Measurements from ENCODE around the gene CHGA.

The CHGA gene

GRCh38 chr14:92931681-92932447, 8.9 kb downstream of the CHGA start:
- no peak for DNase-seq

DNA sequence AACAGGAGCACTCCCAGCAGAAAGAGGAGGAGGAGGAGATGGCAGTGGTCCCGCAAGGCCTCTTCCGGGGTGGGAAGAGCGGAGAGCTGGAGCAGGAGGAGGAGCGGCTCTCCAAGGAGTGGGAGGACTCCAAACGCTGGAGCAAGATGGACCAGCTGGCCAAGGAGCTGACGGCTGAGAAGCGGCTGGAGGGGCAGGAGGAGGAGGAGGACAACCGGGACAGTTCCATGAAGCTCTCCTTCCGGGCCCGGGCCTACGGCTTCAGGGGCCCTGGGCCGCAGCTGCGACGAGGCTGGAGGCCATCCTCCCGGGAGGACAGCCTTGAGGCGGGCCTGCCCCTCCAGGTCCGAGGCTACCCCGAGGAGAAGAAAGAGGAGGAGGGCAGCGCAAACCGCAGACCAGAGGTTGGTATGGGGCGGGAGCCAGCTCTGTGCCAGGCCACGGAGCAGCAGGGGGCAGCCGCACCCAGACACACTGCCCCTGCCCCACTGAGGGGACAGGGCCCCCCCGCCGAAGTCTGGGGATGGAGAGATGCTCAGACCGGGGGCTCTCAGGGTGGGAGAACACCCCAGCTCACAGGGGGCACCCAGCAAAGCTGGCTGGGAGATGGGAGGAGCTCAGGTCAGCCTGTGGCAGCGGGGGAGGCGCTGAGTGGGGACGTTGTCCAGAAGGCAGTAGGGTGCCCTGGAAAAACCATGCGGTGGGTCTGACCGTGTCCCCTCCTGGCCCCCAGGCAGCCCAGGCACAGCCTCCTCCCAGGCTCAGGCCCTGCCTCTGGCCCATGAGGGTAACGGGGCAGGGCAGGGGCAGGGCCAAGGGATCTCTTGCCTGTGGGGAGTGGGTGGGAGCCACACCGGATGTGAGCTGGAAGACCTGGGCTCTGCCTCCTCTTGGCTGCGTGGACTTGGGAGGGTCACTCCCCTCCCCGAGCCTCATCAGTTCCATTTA, 9.8 kb downstream of the CHGA start:
- DNase-seq: no peak

GRCh38 chr14:92933481-92933880, 10.5 kb downstream of the CHGA start:
- DNase-seq: no peak

GRCh38 chr14:92934196-92935085, 11.5 kb downstream of the CHGA start:
- DNase-seq: no peak

GRCh38 chr14:92935446-92935845, 12.5 kb downstream of the CHGA start:
- DNase-seq: no peak

- no peak for DNase-seq
Measured at GRCh38 chr14:92936085-92936484, 13.1 kb downstream of the CHGA start.

DNA sequence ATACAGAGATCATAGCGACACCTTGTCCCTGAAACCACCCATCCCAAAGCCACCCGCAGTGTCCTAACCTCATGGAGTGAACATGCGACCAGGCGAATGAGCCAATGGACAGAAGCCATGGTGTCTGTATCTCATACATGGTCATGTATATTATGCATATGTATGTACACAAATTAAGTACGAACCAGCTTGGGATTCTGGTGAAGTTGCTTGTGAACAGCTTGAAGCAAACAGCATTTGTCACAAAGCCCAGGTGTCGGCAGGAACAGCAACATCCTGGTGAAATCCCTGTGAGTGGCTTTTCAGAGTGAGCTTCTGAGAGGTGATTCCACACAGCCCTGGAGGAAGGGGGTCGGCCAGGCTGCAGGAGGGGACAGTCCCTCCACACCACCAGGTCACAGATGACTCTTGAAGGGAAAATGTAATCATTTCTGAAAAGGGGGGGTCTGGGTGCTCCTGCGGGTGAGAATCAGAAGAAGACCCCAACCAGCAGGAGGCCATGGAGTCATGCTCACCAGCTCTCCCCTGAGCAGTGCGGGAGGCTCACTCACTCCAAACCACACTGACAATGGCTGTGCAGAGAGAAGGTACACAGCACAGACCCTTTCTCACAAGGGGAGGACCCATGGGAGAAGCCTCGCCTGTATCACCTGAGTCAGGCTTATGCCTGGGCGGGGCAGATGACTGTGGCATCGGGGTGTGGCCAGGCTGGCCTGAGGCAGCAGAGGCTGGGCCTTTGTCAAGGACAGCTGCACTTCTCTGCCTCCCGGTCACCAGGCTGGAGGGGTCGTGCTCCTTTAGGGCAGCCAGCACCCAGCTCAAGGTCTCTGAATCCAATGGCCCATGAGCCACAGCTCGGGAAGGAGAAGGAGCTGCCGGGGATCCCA, 14.3 kb downstream of the CHGA start:
- DNase-seq: no peak

DNA sequence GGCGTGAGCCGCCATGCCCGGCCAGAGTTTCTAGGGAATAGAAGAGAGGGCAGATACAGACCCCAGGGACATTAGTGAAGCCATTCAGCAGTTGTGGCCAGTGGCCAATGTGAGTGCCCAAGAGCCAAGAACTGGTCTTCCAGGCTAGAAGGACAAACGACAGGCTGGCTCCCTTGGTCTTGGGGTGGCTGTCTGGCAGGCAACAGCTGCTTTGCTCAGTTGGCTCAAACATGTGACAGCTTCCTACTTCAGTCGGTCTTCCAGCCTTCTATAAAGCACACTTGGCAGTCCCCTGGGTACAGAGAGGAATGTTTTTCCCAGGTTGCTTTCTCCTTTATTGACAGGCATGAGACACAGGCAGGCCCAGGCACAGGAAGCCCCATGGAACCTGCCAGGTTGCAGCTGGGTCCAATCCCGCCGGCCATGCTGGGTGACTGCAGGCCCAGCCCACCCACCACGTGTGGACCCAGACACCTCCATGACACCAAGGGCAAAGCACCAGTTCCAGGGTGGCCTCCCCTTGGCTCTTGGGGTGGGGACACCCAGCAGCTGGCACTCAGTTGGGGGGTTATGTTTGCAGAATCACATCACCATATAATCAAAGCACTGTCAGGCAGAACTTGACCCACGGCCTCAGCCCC, 15.4 kb downstream of the CHGA start:
- no peak for DNase-seq

DNA sequence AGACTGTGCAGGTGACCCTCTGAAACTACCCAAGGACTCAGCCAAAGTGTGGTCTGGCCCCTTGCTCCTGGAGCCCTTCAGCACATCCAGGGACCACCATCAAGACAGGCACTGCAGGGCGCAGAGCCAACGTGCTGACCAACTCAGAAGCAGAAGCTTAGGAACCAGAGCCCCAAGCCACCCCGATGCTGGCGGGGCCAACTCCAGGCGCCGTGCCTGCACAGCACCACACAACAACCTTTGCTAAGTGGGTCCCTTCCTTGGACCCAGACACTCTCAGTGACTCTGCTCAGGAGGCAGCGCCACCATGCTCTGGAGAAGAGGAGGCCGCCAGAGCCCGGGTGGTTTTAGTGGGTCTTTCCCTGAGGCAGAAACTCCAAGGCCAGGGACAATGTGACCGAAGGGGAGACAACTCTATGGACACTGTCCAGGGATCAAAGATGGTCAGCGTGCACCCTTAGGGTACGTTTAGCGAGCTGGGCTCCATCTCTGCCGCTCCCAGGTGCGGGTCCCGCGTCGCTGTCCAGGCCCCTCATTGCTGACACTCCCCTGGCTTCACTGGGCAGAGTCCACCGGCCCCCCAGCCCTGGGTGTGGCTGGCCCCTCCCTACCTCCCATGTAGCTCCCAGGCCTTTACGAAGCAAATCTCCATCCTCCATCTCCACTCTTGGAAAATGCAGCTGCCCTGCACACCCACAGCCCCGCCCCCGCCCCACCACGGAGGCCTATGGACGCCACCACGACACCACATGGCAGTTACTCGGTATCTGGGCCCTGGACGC, 16.1 kb downstream of the CHGA start:
- no peak for DNase-seq

GRCh38 chr14:92939699-92940098, 16.7 kb downstream of the CHGA start:
- no peak for DNase-seq

GRCh38 chr14:92940543-92940942, 17.6 kb downstream of the CHGA start:
- DNase-seq: no peak

DNA sequence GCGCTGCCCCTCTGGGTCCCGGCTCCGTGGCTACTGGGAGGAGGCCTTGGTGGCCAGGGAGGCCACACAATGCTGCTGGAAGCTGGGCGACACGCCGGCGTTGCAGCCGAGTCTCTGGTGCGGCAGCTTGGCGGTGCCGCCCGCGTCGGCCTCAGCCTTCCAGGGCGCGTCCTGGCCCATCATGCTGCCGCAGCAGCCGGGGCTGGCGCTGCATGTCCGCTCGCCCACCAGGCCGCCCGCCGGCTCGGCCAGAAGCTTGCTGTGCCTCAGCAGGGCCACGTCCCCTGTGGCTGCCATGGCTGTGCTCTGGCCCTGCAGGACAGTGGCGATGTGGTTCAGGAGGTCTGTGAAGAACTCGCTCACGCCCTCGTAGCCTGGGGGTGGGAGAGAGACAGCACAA, 18.6 kb downstream of the CHGA start:
- no peak for DNase-seq

DNA sequence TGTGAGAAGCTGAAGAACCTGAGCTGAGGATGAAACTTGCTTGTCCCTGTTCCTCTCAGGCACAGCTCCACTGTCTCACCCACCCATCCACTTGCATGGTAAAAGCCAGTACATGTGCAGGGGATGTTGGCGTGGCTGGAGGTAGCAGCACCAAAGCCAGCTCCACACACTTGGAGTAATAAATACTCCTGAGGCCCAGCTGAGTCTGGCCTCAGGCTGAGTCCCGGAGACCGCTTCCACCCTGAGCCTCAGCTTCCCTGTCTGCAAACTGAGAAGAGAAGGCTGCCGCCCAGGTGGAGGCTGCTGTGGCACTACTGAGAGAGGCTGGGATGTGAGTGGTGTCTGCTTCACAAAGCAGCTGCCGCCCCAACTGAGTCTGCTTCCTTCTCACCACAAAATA, 19.2 kb downstream of the CHGA start:
- no peak for DNase-seq

GRCh38 chr14:92942576-92942975, 19.6 kb downstream of the CHGA start:
- no peak for DNase-seq

DNA sequence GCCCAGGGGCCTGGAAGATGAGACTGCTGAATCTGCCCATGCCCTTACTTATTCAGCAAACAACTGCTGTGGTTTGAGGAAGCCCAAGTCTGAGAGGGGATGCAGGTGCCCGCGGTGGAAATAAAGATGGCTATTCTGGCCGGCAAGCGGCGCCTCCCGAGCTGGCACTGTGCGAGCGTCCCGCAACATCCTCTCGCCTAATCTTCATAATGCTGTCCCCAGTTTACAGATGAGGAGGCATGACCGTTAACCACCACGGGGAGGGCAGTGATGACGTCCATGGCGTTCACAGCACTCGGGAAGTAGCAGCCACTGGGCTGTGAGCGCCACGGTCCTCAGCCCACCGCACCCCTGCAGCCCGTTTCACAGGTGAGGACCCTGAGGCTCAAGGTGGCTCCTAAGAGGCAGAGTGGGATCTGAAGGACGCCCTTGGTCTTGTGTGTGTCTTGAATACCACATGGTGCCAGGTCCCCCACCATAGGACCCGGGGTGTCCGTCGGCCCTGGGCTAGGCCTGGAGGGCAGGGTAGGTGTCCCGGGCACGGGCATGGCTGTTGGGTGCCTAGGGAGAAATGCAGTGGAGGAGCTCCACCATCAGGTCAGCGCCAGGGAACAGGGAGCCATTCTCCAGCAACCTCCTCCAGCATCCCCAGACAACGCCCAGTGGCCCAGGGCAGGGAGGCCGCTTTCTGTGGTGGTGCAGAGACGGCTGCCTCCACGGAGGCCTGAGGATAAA, 20.2 kb downstream of the CHGA start:
- no peak for DNase-seq

- DNase-seq: no peak
Measured at GRCh38 chr14:92943855-92944570, 21.1 kb downstream of the CHGA start.

DNA sequence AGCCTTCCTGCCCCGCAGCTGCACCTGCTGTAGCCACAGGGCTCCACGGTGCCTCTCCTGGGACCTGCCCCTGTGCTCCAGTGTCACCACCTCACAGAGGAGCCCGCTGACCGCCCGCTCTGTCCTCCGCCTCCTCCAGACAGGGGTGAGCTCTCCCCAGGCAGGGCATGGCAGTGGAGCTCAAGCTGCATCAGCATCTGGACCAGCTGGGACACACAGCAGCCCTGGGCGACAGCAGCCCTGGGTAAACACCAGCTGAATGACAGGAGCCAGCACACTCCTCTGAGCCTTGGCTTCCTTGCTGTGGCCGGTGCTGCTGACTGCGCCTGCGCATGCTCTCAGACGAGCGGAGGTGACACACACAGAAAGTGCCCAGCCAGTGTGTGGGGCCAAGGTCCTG, 22.0 kb downstream of the CHGA start:
- DNase-seq: no peak

DNA sequence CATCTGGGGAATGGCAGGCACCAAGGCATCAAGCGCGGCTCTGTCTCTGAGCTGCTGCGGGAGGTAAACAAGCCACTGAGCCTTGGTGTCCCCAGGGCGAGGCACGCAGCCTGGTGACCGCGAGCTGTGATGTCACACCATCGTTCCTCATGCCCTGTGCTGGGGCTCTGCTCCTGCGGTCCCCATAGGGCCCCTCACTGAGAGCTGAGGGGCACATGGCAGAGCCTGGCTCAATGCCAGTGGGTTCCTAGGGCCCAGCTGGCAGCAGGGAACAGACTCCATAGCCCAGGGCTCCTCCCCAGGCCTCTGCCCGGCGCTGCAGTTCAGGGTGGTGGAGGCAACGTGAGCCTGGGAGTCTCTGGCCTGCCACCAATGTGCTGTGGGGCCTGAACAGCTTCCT, 22.6 kb downstream of the CHGA start:
- no peak for DNase-seq

Data from DMS 273 treated with DMSO at 0.1 percent for 48 hours (cell line).